ENCODE results near the gene TXNDC12.

TXNDC12 gene

GRCh38 chr1:52002038-52002917, 52.7 kb downstream of the TXNDC12 start:
- DNase-seq (ENCODE audit: low read depth in 2 of 3, low spot score in 2 of 3): peak in 1 of 3 experiments; percentile 41

- DNase-seq (ENCODE audit: low read depth in 2 of 3, low spot score in 2 of 3): no peak
Observed at GRCh38 chr1:51998701-51999100, 56.3 kb downstream of the TXNDC12 start.

GRCh38 chr1:51997974-51998382, 57.0 kb downstream of the TXNDC12 start:
- DNase-seq (ENCODE audit: low read depth in 2 of 3, low spot score in 2 of 3): no peak

GRCh38 chr1:51990478-51990965, 64.5 kb downstream of the TXNDC12 start, which contains the start of gene RAB3B:
TSS of gene RAB3B (minus strand) at chr1:51990700. CDS start at chr1:51977117, 13,583 bp downstream.
- DNase-seq (ENCODE audit: low read depth in 2 of 3, low spot score in 2 of 3): peak; percentile 49 to 72 (median 72)

- no peak for DNase-seq (ENCODE audit: low read depth in 2 of 3, low spot score in 2 of 3)
Observed at GRCh38 chr1:51989582-51990477, 65.2 kb downstream of the TXNDC12 start.

- DNase-seq (ENCODE audit: low read depth in 2 of 3, low spot score in 2 of 3): no peak
Observed at GRCh38 chr1:51988254-51988653, 66.7 kb downstream of the TXNDC12 start.

- DNase-seq (ENCODE audit: low read depth in 2 of 3, low spot score in 2 of 3): no peak
Observed at GRCh38 chr1:51986718-51987117, 68.3 kb downstream of the TXNDC12 start.

- no peak for DNase-seq (ENCODE audit: low read depth in 2 of 3, low spot score in 2 of 3)
Observed at GRCh38 chr1:51982161-51982560, 72.8 kb downstream of the TXNDC12 start.

- DNase-seq (ENCODE audit: low read depth in 2 of 3, low spot score in 2 of 3): no peak
Observed at GRCh38 chr1:51981555-51981954, 73.4 kb downstream of the TXNDC12 start.

- DNase-seq (ENCODE audit: low read depth in 2 of 3, low spot score in 2 of 3): no peak
Observed at GRCh38 chr1:51978099-51978498, 76.9 kb downstream of the TXNDC12 start.

GRCh38 chr1:51976846-51977602, 78.0 kb downstream of the TXNDC12 start:
- DNase-seq (ENCODE audit: low read depth in 2 of 3, low spot score in 2 of 3): no peak

- DNase-seq (ENCODE audit: low read depth in 2 of 3, low spot score in 2 of 3): no peak
Observed at GRCh38 chr1:51973587-51974474, 81.2 kb downstream of the TXNDC12 start.
